Kidney (tissue), 14 donors: Measurements from ENCODE around the gene SLC17A9. TPM values are rescaled to one million over a fixed set of nuclear protein-coding genes. Genes with fewer than 3 reads are reported as not detected.
A peak's percentile ranks its signal among the peaks of the same experiment; 100 is the strongest.

Experiments
- DNase-seq, 5 donors: peaks; one replicate each; pipeline ENCODE4 v3.0.0-alpha.2; 2013 to 2020
- FAIRE-seq: peaks from 2 replicates; lab custom pipeline; 2012; peaks lifted over from hg19 to GRCh38; lab: Jason Lieb, UNC
- H3K27ac ChIP-seq, 2 donors: one replicate each; pipeline ENCODE4 v1.7.0; 2013; ENCODE audit warnings: low read depth in 2 of 2, low read length in 2 of 2, inconsistent platforms in 1 of 2
- H3K27me3 ChIP-seq: one replicate; pipeline ENCODE4 v1.7.1; 2013; ENCODE audit warnings: low read length, inconsistent platforms; ENCODE audit not compliant: control insufficient read depth, insufficient read depth
- H3K36me3 ChIP-seq, 3 donors: one replicate each; pipeline versions ENCODE4 v1.7.0 to v1.7.1; 2013; ENCODE audit warnings: low read length in 3 of 3, control low read depth in 1 of 3, inconsistent platforms in 1 of 3; ENCODE audit not compliant: insufficient read depth in 3 of 3, control insufficient read depth in 2 of 3
- H3K4me1 ChIP-seq, 3 donors: one replicate each; pipeline versions ENCODE4 v1.7.0 to v1.7.1; 2013; ENCODE audit warnings: low read length in 3 of 3, inconsistent platforms in 1 of 3, low read depth in 1 of 3; ENCODE audit not compliant: control insufficient read depth in 2 of 3, insufficient read depth in 2 of 3
- H3K4me3 ChIP-seq, 3 donors: one replicate each; pipeline versions ENCODE4 v1.7.0 to v1.8.1; 2013; ENCODE audit warnings: low read length in 3 of 3, control low read depth in 1 of 3, inconsistent platforms in 1 of 3
- H3K9ac ChIP-seq, 3 donors: one replicate each; pipeline versions ENCODE4 v1.7.0 to v1.7.1; 2013; ENCODE audit warnings: low read length in 3 of 3, control low read depth in 1 of 3, inconsistent platforms in 1 of 3
- H3K9me3 ChIP-seq, 3 donors: one replicate each; pipeline versions ENCODE4 v1.7.0 to v1.7.1; 2013; ENCODE audit warnings: low read length in 3 of 3, control low read depth in 1 of 3, inconsistent platforms in 1 of 3; ENCODE audit not compliant: control insufficient read depth in 2 of 3, insufficient read depth in 1 of 3
- CTCF ChIP-seq: IDR thresholded peaks from 3 replicates; pipeline ENCODE4 v1.5.1; 2012; ENCODE audit warnings: mild to moderate bottlenecking, moderate library complexity, borderline replicate concordance; ENCODE audit not compliant: insufficient read depth; ENCODE audit errors: extremely low read depth
- intact Hi-C: fragments of 100-400 bp; cut with DNase I; formaldehyde crosslinking; loops from one replicate; pipeline ENCODE4 v1.11.1; 2022
- polyA plus RNA-seq: library from polyadenylated mRNA; stranded (reverse); fragments of 350-450 nt; fragmentation: Illumina TruSeq; extraction: RNeasy Lipid Tissue Mini Kit (QIAGEN cat#74804); gene quantifications from one replicate; pipeline ENCODE4 v1.2.3, GENCODE V29; 2014; ENCODE audit warnings: low read depth, low replicate concordance; ENCODE audit not compliant: insufficient read depth
- total RNA-seq: library from RNA; stranded (reverse); fragmentation: NEBNext Ultra II Directional; extraction: Animal tissue kit (Norgen Biotek cat#: 25700); gene quantifications from one replicate; pipeline ENCODE4 v1.2.1, GENCODE V29; 2021
- donor health status: control.
- donor health status: control.
- donor health status: control.
- donor health status: control.
- donor health status: control.
- donor health status: DM: yes; HTN: yes; CAD: no.
- donor health status: Normal renal cell carcinoma (clear cell type).

SLC17A9 gene
- total and polyA plus RNA-seq, 2 donors from 2014 or later: 2.0 to 9.5 TPM

- peak overlapping the region; percentile 63 to 75 for H3K27ac ChIP-seq
- H3K4me1 ChIP-seq: peaks cover 0 to 18% (median 0%) of the 10 kb centered on the region in 3 donors
- no peak for FAIRE-seq
- TF ChIP-seq CTCF: no peak
- intact Hi-C loops: no loop called here
- peak in 1 of 5 donors; percentile 76 for DNase-seq
- no peaks in the 10 kb centered on the region for H3K27me3 ChIP-seq
- H3K4me3 ChIP-seq: no peak overlapping the region
- no peaks in the 10 kb centered on the region for H3K9me3 ChIP-seq
- peak overlapping the region in 1 of 3 donors; percentile 48 for H3K9ac ChIP-seq
- H3K36me3 ChIP-seq: peaks cover 2 to 17% (median 8%) of the 10 kb centered on the region in 3 donors
Observed at GRCh38 chr20:62952968-62953838, 694 bp downstream of the SLC17A9 start.

GRCh38 chr20:62953839-62954703 lies 1.6 kb downstream of the SLC17A9 start:
- Histone ChIP-seq H3K4me1 (peaks cover 0 to 18% (median 0%) of the 10 kb centered on the region in 3 donors), H3K4me3 (no peak overlapping the region), H3K27ac (peak overlapping the region; percentile 63 to 75), H3K36me3 (peaks cover 1 to 15% (median 6%) of the 10 kb centered on the region in 3 donors), H3K27me3 (no peaks in the 10 kb centered on the region), H3K9me3 (no peaks in the 10 kb centered on the region), H3K9ac (peak overlapping the region in 1 of 3 donors; percentile 48)
- FAIRE-seq: no peak
- peak; percentile 90 to 93 (median 90) for DNase-seq
- intact Hi-C loops: no loop called here
- TF ChIP-seq CTCF: no peak

GRCh38 chr20:62955519-62956386 lies 3.2 kb downstream of the SLC17A9 start:
- FAIRE-seq: no peak
- H3K36me3 ChIP-seq: no peaks in the 10 kb centered on the region
- TF ChIP-seq CTCF: no peak
- peaks cover 0 to 18% (median 0%) of the 10 kb centered on the region in 3 donors for H3K4me1 ChIP-seq
- no peak for DNase-seq
- H3K27me3 ChIP-seq: no peaks in the 10 kb centered on the region
- no peaks in the 10 kb centered on the region for H3K9me3 ChIP-seq
- H3K4me3 ChIP-seq: no peak overlapping the region
- no peak overlapping the region for H3K27ac ChIP-seq
- intact Hi-C loops: no loop called here
- H3K9ac ChIP-seq: no peak overlapping the region
